Measurements from ENCODE around the gene MORN5. TPM values are rescaled to one million over a fixed set of nuclear protein-coding genes. Genes with fewer than 3 reads are reported as not detected.

MORN5 gene
- total and polyA plus RNA-seq, 8 donors: 1.2 to 7.2 (median 4.2) TPM; not detected in 1

GRCh38 chr9:122213589-122214413, 54.1 kb downstream of the MORN5 start:
- intact Hi-C loops (cut with DNase I): loop anchor here in 1 of 2 donors (10.0 kb wide), 1 partner anchor 49 kb away; no protein-coding TSS in a partner anchor
- DNase-seq (peak in 1 of 4 donors; percentile 60), ATAC-seq (peak; percentile 83)
- no peaks in the 10 kb centered on the region for H3K36me3 ChIP-seq
- H3K27me3 ChIP-seq: peaks cover 61 to 94% of the 10 kb centered on the region in 2 donors
- H3K27ac ChIP-seq: no peak overlapping the region
- H3K4me3 ChIP-seq: peak overlapping the region; percentile 21 to 41
- no peaks in the 10 kb centered on the region for H3K9me3 ChIP-seq
- TF ChIP-seq CTCF (IDR thresholded peaks at IDR 0.05): no peak
- H3K4me1 ChIP-seq: peaks cover 8 to 11% of the 10 kb centered on the region in 2 donors

- ATAC-seq: no peak
- TF ChIP-seq CTCF (IDR thresholded peaks at IDR 0.05): no peak
- Histone ChIP-seq H3K4me1 (peaks cover 15 to 17% of the 10 kb centered on the region in 2 donors), H3K4me3 (no peak overlapping the region), H3K27ac (no peak overlapping the region), H3K36me3 (no peaks in the 10 kb centered on the region), H3K9me3 (no peaks in the 10 kb centered on the region), H3K27me3 (peaks cover 68 to 94% of the 10 kb centered on the region in 2 donors)
- intact Hi-C loops (cut with DNase I): loop anchor here in 1 of 2 donors (10.0 kb wide), 1 partner anchor 50 kb away; no protein-coding TSS in a partner anchor
- no peak for DNase-seq
Observed at GRCh38 chr9:122214507-122214906, 54.8 kb downstream of the MORN5 start.

- ATAC-seq: no peak
- peaks cover 79 to 100% of the 10 kb centered on the region in 2 donors for H3K27me3 ChIP-seq
- H3K27ac ChIP-seq: no peak overlapping the region
Observed at GRCh38 chr9:122215663-122216062, 56.0 kb downstream of the MORN5 start.

GRCh38 chr9:122216138-122216797, 56.6 kb downstream of the MORN5 start:
- no peak for TF ChIP-seq CTCF (IDR thresholded peaks at IDR 0.05)
- Histone ChIP-seq H3K27me3 (peaks cover 85 to 100% of the 10 kb centered on the region in 2 donors), H3K4me3 (no peak overlapping the region), H3K36me3 (no peaks in the 10 kb centered on the region), H3K27ac (no peak overlapping the region), H3K4me1 (peaks cover 25 to 26% of the 10 kb centered on the region in 2 donors), H3K9me3 (no peaks in the 10 kb centered on the region)
- ATAC-seq (no peak), DNase-seq (no peak)
- intact Hi-C loops (cut with DNase I): loop anchor here in 1 of 2 donors (10.0 kb wide), 1 partner anchor 51 kb away; no protein-coding TSS in a partner anchor

More at GRCh38 chr9:122215663-122216062, 56.0 kb downstream of the MORN5 start:
- Histone ChIP-seq H3K36me3 (no peaks in the 10 kb centered on the region), H3K4me3 (no peak overlapping the region), H3K9me3 (no peaks in the 10 kb centered on the region), H3K4me1 (peaks cover 25% of the 10 kb centered on the region in 2 donors)
- intact Hi-C loops (cut with DNase I): loop anchor here in 1 of 2 donors (10.0 kb wide), 1 partner anchor 51 kb away; no protein-coding TSS in a partner anchor
- no peak for TF ChIP-seq CTCF (IDR thresholded peaks at IDR 0.05)
- no peak for DNase-seq
